MCF 10A (cell line): Measurements from ENCODE around the gene PLAC9. TPM values are rescaled to one million over a fixed set of nuclear protein-coding genes. Genes with fewer than 3 reads are reported as not detected.

Experiments
- BruUV-seq: library from RNA; stranded (reverse); fragments of 400-500 nt; replicated peaks from 2 replicates; lab custom pipeline; 2021; lab: Mats Ljungman, UMichigan
- CTCF ChIA-PET: fragments of 300-600 bp; sonication (Branson Sonifier 250); formaldehyde crosslinking; extraction: SDS; loops from one replicate; lab custom pipeline; 2021; ENCODE audit warnings: antibody characterized with exemption, inconsistent platforms; lab: Yijun Ruan, JAX
- POLR2A ChIA-PET: fragments of 300-600, 350-650 bp; sonication (Branson Sonifier 250); formaldehyde crosslinking; extraction: SDS; loops from one replicate; lab custom pipeline; 2020; ENCODE audit warnings: antibody characterized with exemption, inconsistent platforms; lab: Yijun Ruan, JAX
- DNase-seq: peaks from one replicate; pipeline ENCODE4 v3.0.0-alpha.2; 2018; ENCODE audit not compliant: unreplicated experiment
- H3K27ac Mint-ChIP-seq: one replicate; pipeline ENCODE4 v1.8.0; 2022; ENCODE audit warnings: mild to moderate bottlenecking, low read depth, mixed read lengths; ENCODE audit not compliant: unreplicated experiment
- H3K27me3 Mint-ChIP-seq: one replicate; pipeline ENCODE4 v1.8.0; 2022; ENCODE audit warnings: mixed read lengths; ENCODE audit not compliant: insufficient read depth, unreplicated experiment
- H3K36me3 Mint-ChIP-seq: one replicate; pipeline ENCODE4 v1.8.0; 2022; ENCODE audit warnings: mild to moderate bottlenecking, moderate library complexity, mixed read lengths; ENCODE audit not compliant: insufficient read depth, unreplicated experiment
- H3K4me1 Mint-ChIP-seq: one replicate; pipeline ENCODE4 v1.8.0; 2022; ENCODE audit warnings: mixed read lengths; ENCODE audit not compliant: insufficient read depth, unreplicated experiment
- H3K4me3 Mint-ChIP-seq: one replicate; pipeline ENCODE4 v1.8.0; 2022; ENCODE audit warnings: mild to moderate bottlenecking, moderate library complexity, mixed read lengths; ENCODE audit not compliant: unreplicated experiment
- H3K9me3 Mint-ChIP-seq: one replicate; pipeline ENCODE4 v1.8.0; 2022; ENCODE audit warnings: mixed read lengths; ENCODE audit not compliant: unreplicated experiment
- CTCF ChIP-seq: fragments of 200-600 bp; IDR thresholded peaks from one replicate; pipeline ENCODE4 v1.8.0; 2022; ENCODE audit warnings: antibody characterized with exemption, mild to moderate bottlenecking; ENCODE audit not compliant: unreplicated experiment
- intact Hi-C: fragments of 100-400 bp; cut with micrococcal nuclease; formaldehyde crosslinking; loops from 2 replicates; pipeline ENCODE4 v1.14.1; 2022
- total RNA-seq: library from RNA; stranded (reverse); gene quantifications from 2 replicates; pipeline ENCODE4 v1.2.3, GENCODE V29; 2022

Gene PLAC9
- total RNA-seq, 1 experiment from 2014 or later, result 0.93 TPM

DNA sequence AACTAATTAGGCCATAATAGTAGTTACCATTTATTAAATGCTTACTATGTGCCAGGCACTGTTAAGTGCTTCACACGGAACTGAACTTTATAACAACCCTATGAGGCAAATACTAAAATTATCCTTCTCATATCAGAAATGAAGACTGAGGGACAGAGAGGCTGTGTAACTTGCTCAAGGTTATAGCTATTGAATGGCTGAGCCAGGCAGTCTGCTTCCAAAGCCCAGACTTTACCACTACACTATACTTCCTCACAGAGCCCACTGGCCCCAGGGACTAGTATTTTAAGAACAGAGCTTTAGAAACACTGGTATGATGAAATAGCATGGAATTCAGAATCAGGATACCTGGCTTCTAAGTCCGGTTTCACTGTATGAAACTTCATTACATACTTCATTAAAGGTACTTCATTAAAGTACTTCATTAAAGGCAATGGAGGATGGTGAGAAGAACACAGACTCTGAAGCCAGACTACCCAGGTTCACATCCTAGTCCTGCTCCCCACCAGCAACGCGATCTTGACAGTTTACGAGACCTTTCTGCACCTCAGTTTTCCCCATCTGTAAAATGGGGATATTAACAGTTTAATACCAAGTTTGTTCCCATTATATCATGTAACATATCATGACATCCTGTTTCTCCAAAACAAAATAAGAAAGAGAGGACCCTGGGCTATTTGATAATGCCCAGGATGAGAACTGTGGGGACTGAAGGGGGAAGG lies 53.2 kb downstream of the PLAC9 start:
- Mint-ChIP-seq H3K36me3 (peaks cover 6% of the 10 kb centered on the region), H3K4me3 (no peak overlapping the region), H3K27ac (no peak overlapping the region), H3K9me3 (no peaks in the 10 kb centered on the region), H3K4me1 (peaks cover 6% of the 10 kb centered on the region), H3K27me3 (no peaks in the 10 kb centered on the region)
- intact Hi-C loops, result no loop called here
- ChIA-PET CTCF (interaction anchor here (1.5 to 1.6 kb wide), 2 partner anchors 23 to 42 kb away, joined by 3 to 4 read pairs; no protein-coding TSS in a partner anchor), POLR2A (no interaction called here)
- no TSS peak for BruUV-seq
- DNase-seq, result no peak
- TF ChIP-seq CTCF, result no peak

- intact Hi-C loops, result no loop called here
- POLR2A ChIA-PET, result no interaction called here
- no TSS peak for BruUV-seq
- DNase-seq, result no peak
- Mint-ChIP-seq H3K4me1 (peaks cover 10% of the 10 kb centered on the region), H3K9me3 (no peaks in the 10 kb centered on the region), H3K36me3 (peaks cover 6% of the 10 kb centered on the region), H3K27me3 (no peaks in the 10 kb centered on the region), H3K4me3 (no peak overlapping the region), H3K27ac (no peak overlapping the region)
- CTCF ChIA-PET, result no interaction called here
- no peak for TF ChIP-seq CTCF
Observed at GRCh38 chr10:80186364-80187012, 54.0 kb downstream of the PLAC9 start.

DNA sequence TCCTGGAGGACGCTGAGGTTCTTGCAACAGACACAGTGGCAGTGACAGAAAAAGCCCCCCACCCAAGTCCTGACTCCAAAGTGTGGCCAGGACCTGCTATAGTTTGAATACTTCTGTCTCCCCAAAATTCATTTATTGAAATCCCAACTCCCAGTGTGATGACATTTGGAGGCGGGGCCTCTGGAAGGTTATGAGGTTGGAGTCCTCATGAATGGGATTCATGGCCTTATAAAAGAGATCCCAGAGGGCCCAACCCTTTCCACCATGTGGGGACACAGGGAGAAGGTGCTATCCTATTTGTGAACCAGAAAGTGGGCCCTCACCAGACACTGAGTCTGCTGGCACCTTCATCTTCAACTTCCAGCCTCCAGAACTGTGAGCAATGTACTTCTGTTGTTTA lies 54.5 kb downstream of the PLAC9 start:
- no peak overlapping the region for H3K27ac Mint-ChIP-seq
- CTCF ChIA-PET, result no interaction called here
- BruUV-seq, result no TSS peak

More for the DNA sequence above, 54.5 kb downstream of the PLAC9 start:
- intact Hi-C loops, result no loop called here
- H3K27me3 Mint-ChIP-seq, result no peaks in the 10 kb centered on the region
- no peak for DNase-seq
- H3K4me1 Mint-ChIP-seq, result peaks cover 11% of the 10 kb centered on the region
- peaks cover 8% of the 10 kb centered on the region for H3K36me3 Mint-ChIP-seq
- peaks cover 2% of the 10 kb centered on the region for H3K9me3 Mint-ChIP-seq
- H3K4me3 Mint-ChIP-seq, result no peak overlapping the region
- no peak for TF ChIP-seq CTCF
- POLR2A ChIA-PET, result interaction anchor here (1.0 kb wide), 1 partner anchor 13 kb away, joined by 6 read pairs; no protein-coding TSS in a partner anchor
